ENCODE data around the gene GARRE1. TPM values are rescaled to one million over a fixed set of nuclear protein-coding genes. Genes with fewer than 3 reads are reported as not detected.

GARRE1 gene
- total RNA-seq, 1 donor from 2014 or later: 9.2 TPM

- ATAC-seq (no peak), DNase-seq (ENCODE audit: low spot score) (peak; percentile 11)
These were observed 33.3 kb downstream of the GARRE1 start for GRCh38 chr19:34287662-34288140.

GRCh38 chr19:34288381-34288780, 34.0 kb downstream of the GARRE1 start:
- DNase-seq (ENCODE audit: low spot score): peak; percentile 23
- ATAC-seq: no peak

GRCh38 chr19:34291235-34291634, 36.9 kb downstream of the GARRE1 start:
- DNase-seq (ENCODE audit: low spot score) (peak; percentile 10), ATAC-seq (no peak)

- DNase-seq (ENCODE audit: low spot score): no peak
- ATAC-seq: no peak
These were observed 40.7 kb downstream of the GARRE1 start for GRCh38 chr19:34295103-34295502.

GRCh38 chr19:34298891-34299520, 44.7 kb downstream of the GARRE1 start:
- DNase-seq (ENCODE audit: low spot score): peak; percentile 29
- ATAC-seq: peak; percentile 79

GRCh38 chr19:34299576-34299975, 45.2 kb downstream of the GARRE1 start:
- DNase-seq (ENCODE audit: low spot score) (no peak), ATAC-seq (no peak)

GRCh38 chr19:34300380-34300779, 46.0 kb downstream of the GARRE1 start:
- ATAC-seq (no peak), DNase-seq (ENCODE audit: low spot score) (peak; percentile 34)

GRCh38 chr19:34300962-34301361, 46.6 kb downstream of the GARRE1 start:
- DNase-seq (ENCODE audit: low spot score) (no peak), ATAC-seq (no peak)

Other genes starting within 250 kb of the GARRE1 start
- 34.1 TPM for gene LSM14A, start 82.0 kb upstream of the GARRE1 start, total RNA-seq
- gene GPI, start 110.6 kb downstream of the GARRE1 start, total RNA-seq: 194 TPM
- gene PDCD2L, start 149.8 kb downstream of the GARRE1 start, total RNA-seq: 3.3 TPM
- 18.1 TPM for gene UBA2, start 173.8 kb downstream of the GARRE1 start, total RNA-seq
- gene WTIP, start 227.2 kb downstream of the GARRE1 start, total RNA-seq: 1.4 TPM